Lower leg skin (tissue), 4 donors: ENCODE data around the gene KPNA5. TPM values are rescaled to one million over a fixed set of nuclear protein-coding genes. Genes with fewer than 3 reads are reported as not detected.

Experiments used
- DNase-seq, 2 donors: peaks; one replicate each; pipeline ENCODE4 v3.0.0-alpha.2; 2019; ENCODE audit warnings: low spot score in 2 of 2
- H3K4me3 ChIP-seq: fragments of 200-600 bp; sonication (generic); 2 replicates; pipeline ENCODE4 v1.5.1; 2017; ENCODE audit warnings: mild to moderate bottlenecking, low read depth; ENCODE audit not compliant: poor library complexity, severe bottlenecking
- CTCF ChIP-seq, 3 donors: fragments of 450-650 bp; IDR thresholded peaks; one replicate each; pipeline ENCODE4 v1.5.1; 2016; ENCODE audit warnings: antibody characterized with exemption in 3 of 3, mild to moderate bottlenecking in 3 of 3, moderate library complexity in 2 of 3
- POLR2A ChIP-seq, 2 donors: fragments of 450-650 bp; IDR thresholded peaks; one replicate each; pipeline ENCODE4 v1.6.1; 2016 to 2017; ENCODE audit warnings: antibody characterized with exemption in 2 of 2, mild to moderate bottlenecking in 1 of 2, moderate library complexity in 1 of 2
- WGBS, 2 donors: methylation state at CpG; one replicate each; pipeline ENCODE4 v1.1.5; 2018; 5-methylcytosine and 5-hydroxymethylcytosine counted together
- intact Hi-C: fragments of 100-400 bp; cut with DNase I; formaldehyde crosslinking; loops from one replicate; pipeline ENCODE4 v1.15.0; 2023; ENCODE audit warnings: low total_unique reads
- total RNA-seq, 4 donors: library from RNA; depleted of rRNA; stranded (reverse); fragments of >200 nt; gene quantifications; one replicate each; pipeline ENCODE4 v1.1.0, GENCODE V29; 2016

KPNA5 gene
- total RNA-seq, 4 donors from 2014 or later, result 6.3 to 22.2 (median 8.9) TPM

- no peak for DNase-seq
- H3K4me3 ChIP-seq, result no peak overlapping the region
- no peak for TF ChIP-seq POLR2A (IDR thresholded peaks at IDR 0.05)
- TF ChIP-seq CTCF (IDR thresholded peaks at IDR 0.05), result no peak
- intact Hi-C loops, result no loop called here
- 36 to 38% methylated on average over 13 of the region's 13 CpGs for WGBS, 2 donors
Measured at GRCh38 chr6:116779573-116780164, 98.7 kb downstream of the KPNA5 start.

GRCh38 chr6:116783852-116784251 lies 102.8 kb downstream of the KPNA5 start:
- WGBS, 2 donors, result 65 to 67% methylated on average over 5 of the region's 5 CpGs
- intact Hi-C loops, result no loop called here

More at GRCh38 chr6:116783852-116784251, 102.8 kb downstream of the KPNA5 start:
- H3K4me3 ChIP-seq, result no peak overlapping the region
- DNase-seq, result no peak
- no peak for TF ChIP-seq CTCF (IDR thresholded peaks at IDR 0.05)
- TF ChIP-seq POLR2A (IDR thresholded peaks at IDR 0.05), result no peak

Other genes starting within 250 kb of the KPNA5 start
- gene CALHM6, start 219.8 kb upstream of the KPNA5 start, total RNA-seq, result 1 to 10 TPM in 2 of 4 donors, under 1 TPM in 1, not detected in 1; 0.65 to 3.3 (median 2.6) TPM
- gene CALHM5, start 169.6 kb upstream of the KPNA5 start, total RNA-seq, result 1 to 10 TPM in 3 of 4 donors, under 1 TPM in 1; 0.34 to 3.9 (median 1.7) TPM
- not detected for gene TRAPPC3L, start 135.5 kb upstream of the KPNA5 start, total RNA-seq
- 1 to 10 TPM in 1 of 4 donors, not detected in 3; 4.5 TPM for gene CALHM4, start 127.5 kb upstream of the KPNA5 start, total RNA-seq
- gene RWDD1, start 109.7 kb upstream of the KPNA5 start, total RNA-seq, result 10 to 100 TPM; 21.9 to 37.1 (median 30.5) TPM
- under 1 TPM in 3 of 4 donors, not detected in 1; 0.19 to 0.68 (median 0.34) TPM for gene RSPH4A, start 64.7 kb upstream of the KPNA5 start, total RNA-seq
- gene ZUP1, start 12.4 kb upstream of the KPNA5 start, total RNA-seq, result 10 to 100 TPM in 2 of 4 donors, 1 to 10 TPM in 2; 5.8 to 10.5 (median 8.7) TPM
- gene FAM162B, start 84.5 kb downstream of the KPNA5 start, total RNA-seq, result 1 to 10 TPM; 1.9 to 5.6 (median 3.5) TPM
- gene GPRC6A, start 147.9 kb downstream of the KPNA5 start, total RNA-seq, result not detected
- gene RFX6, start 196.0 kb downstream of the KPNA5 start, total RNA-seq, result not detected